LoVo (cell line): ENCODE results near the gene FBXL16.

Source experiments
- DNase-seq: peaks from one replicate; pipeline ENCODE4 v3.0.0-alpha.2; 2016; ENCODE audit warnings: low spot score

FBXL16 gene

DNA sequence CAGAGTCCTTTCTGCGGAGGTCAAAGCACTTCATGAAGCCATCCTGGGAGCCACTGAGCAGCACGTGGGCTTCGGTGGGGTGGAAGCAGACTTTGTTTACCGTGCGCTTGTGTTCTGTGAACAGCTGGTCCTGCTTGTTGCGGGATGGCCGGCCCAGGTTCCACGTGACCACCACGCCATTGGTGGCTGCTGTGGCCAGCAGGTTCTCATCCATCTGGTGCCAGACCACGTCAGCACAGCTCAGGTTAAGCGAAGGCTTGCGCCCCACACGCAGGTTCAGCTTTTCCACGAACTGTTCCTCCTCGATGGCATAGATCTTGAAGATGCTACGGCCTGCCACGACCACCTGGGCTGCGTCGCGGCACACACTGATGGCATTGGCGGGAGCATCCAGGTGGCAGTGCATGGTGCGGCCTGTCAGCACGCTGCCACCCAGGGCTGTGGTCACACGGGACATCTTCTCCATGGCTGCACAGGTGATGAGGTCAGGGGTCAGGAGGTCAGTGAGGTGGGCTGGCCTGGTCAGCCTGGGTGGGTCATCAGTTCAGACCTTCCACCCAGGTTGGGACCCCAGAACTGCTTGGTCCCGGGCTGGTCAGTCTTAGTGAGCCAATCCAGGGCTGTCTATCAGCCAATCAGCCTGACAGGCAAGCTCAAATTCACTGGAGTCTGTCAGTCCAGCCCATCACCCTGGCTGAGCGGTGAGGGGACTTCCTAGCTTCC is 16.3 kb downstream of the FBXL16 start:
- no peak for DNase-seq

DNA sequence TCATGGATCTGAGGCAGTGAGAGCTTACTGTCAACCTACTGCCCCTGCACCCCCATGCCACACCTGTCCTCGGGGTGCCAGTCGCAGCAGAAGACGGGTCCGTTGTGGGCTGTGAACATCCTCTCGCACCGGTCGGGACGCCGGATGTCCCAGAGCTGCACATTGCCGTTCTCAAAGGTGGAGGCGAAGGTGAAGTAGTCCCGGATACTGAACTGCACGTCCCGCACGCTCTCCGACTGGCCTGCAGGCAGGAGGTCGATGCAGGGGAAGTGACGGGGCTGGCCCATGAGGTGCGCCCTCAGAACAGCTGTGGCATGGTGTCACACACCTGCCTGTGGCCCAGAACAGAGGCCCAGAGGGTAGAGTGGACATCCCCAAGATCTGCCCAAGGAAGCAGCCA is 18.1 kb downstream of the FBXL16 start:
- DNase-seq, result no peak

DNA sequence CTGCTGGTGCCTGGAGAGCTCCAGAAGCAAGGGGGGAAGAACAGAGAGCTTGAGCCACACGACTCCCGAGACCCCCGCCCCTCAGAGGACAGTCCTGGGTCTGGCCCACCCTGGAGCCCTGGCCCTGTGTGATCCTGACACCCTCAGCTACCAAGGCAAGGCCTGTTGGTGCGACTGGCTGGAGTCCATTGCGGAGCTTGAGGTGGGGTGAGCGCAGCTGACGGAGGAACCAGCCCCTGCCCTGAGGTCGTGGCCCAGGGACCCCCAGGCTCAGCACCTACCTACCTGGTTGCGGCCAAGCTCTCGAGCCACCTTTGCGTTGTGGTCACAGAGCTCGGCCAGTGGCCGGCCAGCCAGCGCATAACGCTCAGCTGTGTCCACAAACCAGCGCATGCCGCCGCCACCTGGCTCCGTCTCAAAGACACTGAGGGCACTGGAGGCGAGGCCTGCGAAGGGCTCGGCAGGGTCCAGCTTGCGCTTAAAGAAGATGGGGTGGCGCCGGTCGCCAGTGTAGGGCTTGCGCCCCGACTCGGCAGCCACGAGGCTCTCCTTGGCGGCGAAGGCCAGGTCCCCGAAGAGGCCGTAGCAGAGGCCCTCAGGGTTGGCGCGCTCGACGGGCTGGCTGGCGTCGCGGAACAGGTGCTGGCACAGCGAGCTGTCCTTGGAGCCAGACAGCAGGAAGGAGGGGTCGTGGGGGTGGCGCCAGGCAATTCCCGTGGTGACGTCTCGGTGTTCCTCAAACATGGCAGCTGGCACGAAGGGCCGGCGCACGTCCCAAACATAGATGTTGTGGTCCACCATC is 18.9 kb downstream of the FBXL16 start:
- no peak for DNase-seq

DNA sequence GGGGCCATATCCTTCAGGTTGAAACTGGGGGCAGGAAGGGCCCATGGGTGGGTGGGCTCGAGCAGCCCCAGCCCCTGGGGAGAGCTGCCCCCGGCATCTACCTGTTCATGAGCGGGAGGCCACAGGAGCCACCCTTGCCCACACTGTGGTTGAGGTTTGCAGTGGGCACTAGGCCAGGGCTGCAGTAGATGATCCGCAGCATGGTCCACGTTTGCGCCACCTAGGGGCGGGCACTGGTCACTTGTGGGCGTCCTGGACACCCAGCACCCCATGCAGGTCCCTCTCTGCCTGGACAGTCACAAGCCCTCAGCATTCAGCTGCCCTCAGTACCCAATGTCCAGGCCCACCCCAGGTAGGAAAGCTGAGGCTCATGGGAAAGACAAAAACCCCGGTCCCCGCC is 19.6 kb downstream of the FBXL16 start:
- DNase-seq, result peak; percentile 49

DNA sequence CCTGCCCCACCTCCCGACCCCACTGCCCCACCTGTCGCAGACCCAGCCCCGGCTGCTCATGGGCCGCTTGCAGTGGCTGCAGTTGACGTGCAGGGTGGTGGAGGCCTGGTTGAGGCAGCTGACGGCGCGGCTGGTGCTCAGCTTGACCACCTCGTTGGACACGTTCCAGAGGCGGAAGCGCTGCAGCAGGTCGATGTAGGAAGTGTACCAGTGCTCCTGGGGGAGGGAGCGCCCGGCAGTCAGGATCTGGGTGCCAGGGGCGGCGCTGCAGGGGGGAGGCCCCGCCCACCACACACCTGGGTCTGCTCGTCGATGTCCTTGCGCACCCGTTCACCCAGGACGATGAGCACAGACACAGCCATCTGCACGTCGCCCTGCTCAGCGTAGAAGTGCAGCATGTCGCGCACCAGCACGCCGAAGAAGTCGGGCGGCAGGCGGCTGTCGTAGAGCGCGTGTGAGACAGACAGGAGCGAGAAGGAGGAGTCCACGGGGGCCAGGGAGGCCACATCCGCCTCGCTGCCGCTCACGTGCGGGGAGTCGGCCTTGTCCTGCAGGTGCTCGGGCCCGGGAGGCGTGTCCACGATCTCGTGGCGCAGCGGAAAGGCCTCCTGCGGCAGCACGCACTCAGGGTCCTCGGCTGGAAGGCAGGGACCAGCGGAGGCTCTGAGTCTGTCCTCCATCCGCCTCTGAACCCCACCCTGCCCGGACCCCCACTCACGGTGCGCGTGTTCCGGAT is 20.5 kb downstream of the FBXL16 start:
- DNase-seq, result no peak

DNA sequence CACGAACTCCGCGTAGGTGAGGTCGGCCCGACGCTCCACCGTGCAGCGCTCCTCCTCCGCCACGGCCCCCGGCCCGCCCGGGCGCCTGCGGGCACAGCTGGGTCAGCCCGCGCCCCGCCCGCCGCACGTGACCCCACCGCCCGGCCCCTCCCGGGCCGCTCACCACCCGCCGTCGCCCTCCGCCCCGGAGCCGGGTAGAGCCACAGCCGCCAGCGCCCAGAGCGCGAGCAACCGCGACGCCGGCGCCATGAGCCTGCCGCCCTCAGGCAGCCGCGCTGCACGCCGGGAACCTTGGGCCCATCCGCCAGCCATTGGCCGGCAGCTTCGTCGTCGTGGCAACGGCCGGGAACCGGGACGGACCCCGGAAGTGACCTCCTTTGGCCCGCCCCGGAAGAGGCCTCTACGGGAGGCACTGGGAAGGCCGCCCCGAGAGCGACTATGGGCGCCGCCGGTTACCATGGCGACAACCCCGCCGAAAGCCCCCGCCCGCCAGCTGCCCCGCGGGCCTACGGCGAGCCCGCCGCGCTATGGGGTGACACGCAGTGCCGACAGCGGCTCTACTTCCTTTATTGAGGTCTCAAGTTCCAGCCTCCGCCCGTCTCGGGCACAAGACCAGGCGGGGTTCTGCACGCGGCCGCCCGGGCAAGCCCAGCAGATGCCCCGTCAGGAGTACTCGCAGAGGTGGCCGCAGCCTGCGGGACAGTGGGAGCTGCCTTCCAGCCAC is 21.4 kb downstream of the FBXL16 start, which contains the start of gene JMJD8:
Gene JMJD8 (minus strand): TSS at position 264 of the 724 bp plus-strand sequence. CDS start 15 bp downstream, at position 249.
- peak; percentile 96 for DNase-seq

DNA sequence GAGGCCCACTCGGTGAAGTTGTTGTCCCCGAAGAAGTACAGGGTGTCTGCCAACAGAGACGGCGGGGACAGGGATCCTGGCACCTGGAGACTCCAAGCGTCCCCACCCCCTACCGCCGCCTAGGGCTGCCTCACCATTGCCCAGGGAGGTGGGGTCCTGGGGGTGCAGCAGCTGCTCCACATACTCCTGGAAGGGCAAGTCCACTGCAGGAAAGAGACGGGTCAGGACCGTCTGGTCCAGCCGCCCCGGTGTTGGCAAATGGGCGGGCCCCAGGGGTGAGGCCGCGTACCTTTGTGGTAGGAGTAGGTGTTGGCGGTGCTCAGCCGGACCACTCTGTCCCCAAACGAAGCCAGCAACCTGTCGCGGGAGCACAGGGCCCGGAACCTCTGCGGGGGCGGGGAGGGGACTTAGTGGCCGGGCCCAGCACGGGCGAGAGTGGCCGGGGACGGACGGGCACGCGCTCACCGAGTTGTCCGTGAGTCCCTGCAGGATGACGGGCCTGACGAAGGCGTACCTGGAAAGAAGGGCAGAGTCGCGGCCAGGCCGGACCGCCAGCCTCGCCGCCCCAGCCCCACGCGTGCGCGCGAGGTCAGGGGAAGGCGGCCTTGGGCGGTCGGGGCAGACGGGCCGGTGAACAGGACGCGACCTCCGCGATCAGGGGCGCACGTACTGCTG is 22.1 kb downstream of the FBXL16 start:
- DNase-seq, result no peak

DNA sequence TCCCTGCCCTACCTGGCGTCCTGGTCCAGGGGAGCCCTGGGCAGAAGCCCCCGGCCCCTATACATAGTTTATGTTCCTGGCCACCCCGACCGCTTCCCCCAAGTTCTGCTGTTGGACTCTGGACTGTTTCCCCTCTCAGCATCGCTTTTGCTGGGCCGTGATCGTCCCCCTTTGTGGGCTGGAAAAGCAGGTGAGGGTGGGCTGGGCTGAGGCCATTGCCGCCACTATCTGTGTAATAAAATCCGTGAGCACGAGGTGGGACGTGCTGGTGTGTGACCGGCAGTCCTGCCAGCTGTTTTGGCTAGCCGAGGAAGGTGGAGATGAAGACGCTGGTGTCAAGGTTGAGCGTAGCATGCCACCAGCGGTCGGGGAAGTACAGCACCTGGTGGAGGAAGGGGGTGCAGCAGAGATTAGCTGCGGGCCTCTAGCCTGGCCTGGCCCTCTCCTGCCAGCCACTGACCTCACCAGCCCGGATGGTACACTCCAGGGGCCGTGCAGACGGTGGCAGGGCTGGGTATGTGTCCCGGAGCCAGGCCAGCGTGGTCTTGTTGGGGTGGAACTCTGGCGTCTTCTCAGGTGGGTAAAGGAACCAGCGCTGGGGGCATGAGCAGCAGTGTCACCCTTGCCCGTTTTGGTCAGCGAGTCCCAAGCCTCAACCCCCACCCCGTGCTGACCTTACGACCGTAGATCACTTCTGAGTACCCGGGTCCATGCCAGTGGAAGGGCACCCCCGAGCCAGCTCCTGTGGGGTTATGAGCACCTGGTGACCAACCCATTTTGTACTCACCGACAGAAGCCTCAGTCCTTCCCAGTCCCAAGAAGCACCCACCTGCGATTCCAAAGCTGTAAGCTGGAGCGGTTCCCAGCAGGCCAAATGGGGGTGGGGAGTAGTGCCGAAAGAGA is 22.9 kb downstream of the FBXL16 start:
- no peak for DNase-seq

DNA sequence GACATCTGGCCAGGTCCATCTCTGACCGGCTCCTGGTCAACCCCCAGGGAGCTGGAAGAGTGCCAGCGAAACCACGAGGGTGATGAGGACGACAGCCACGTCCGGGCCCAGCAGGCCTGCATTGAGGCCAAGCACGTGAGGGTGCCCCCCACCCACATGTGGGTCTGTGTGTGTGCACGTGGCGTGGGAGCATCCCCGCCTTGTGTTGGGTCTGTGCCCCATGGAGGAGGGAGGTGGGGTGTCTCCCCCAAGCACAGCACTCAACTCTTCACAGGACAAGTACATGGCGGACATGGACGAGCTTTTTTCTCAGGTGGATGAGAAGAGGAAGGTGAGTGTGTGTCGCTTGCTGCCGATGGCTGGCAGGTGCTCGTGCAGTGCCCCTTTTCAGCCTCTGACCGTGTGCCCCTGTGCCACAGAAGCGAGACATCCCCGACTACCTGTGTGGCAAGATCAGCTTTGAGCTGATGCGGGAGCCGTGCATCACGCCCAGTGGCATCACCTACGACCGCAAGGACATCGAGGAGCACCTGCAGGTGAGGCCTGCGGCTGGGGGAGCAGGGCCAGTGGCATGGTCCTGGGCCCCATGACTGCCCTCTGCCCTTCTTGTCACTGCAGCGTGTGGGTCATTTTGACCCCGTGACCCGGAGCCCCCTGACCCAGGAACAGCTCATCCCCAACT is 23.7 kb downstream of the FBXL16 start:
- DNase-seq, result no peak

DNA sequence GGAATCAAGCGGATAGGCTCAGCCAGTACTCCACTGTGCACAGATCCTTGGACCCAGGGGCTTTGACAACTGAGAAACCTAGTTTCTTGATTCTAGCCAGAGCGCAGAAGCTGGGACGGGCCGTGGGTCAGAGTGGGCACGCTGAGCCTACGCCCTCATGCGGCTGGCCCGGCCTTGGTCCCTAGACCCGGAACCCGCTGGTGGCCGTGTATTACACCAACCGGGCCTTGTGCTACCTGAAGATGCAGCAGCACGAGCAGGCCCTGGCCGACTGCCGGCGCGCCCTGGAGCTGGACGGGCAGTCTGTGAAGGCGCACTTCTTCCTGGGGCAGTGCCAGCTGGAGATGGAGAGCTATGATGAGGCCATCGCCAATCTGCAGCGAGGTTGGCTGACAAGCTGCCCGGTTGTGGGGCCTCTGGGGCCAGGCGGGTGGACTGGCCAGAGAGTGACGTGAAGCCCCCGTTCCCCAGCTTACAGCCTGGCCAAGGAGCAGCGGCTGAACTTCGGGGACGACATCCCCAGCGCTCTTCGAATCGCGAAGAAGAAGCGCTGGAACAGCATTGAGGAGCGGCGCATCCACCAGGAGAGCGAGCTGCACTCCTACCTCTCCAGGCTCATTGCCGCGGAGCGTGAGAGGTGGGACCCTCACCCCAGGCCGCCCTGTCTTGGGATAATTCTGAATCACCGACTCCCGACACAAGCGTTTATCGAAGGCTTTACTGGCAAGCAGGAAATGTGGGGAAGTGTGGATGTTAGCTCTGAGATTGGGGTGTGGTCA is 24.4 kb downstream of the FBXL16 start:
- DNase-seq, result peak; percentile 19

DNA sequence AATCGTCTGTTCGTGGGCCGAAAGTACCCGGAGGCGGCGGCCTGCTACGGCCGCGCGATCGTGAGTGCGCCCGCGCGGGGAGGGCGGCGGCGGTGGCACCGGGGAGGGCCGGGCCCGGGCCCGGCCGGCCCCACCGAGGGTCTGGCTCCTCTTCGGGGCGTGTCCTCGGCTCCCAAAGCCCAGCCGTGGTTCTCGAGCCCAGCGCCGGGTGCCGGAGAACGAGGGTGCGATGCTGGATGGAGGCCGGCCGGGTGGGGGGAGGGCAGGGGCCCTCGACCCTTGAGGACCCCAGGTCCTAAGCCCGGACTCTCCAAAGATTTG is 25.0 kb downstream of the FBXL16 start:
- no peak for DNase-seq

DNA sequence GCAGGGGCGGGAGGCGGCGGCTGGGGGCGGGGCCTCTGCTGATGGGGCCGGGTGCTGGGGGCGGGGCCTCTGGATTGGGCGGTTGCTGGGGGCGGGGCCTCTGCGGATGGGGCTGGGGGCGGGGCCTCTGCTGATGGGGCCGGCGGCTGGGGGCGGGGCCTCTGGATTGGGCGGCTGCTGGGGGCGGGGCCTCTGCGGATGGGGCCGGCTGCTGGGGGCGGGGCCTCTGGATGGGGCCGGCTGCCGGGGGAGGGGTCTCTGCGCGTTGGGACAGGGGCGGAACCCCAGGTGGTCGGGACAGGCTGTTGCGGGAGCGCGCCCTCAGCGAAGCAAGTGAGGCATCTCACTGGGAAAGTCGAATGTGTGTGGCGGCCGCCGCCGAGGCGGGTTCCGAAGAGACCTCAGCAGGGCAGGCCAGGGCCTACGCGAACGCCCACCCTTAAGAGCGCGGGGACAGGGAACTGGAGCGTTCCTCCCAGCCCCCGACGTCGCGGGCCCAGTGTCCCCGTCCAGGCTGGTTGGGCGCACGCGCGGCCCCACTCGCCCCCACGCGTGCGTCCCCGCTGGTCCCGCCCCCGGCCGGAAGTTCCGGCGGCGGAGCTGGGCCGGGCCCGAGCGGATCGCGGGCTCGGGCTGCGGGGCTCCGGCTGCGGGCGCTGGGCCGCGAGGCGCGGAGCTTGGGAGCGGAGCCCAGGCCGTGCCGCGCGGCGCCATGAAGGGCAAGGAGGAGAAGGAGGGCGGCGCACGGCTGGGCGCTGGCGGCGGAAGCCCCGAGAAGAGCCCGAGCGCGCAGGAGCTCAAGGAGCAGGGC is 25.6 kb downstream of the FBXL16 start, which contains the start of gene STUB1:
Gene STUB1 (plus strand): TSS at position 597 of the 811 bp plus-strand sequence. CDS start 116 bp downstream, at position 713.
- peak; percentile 84 for DNase-seq

DNA sequence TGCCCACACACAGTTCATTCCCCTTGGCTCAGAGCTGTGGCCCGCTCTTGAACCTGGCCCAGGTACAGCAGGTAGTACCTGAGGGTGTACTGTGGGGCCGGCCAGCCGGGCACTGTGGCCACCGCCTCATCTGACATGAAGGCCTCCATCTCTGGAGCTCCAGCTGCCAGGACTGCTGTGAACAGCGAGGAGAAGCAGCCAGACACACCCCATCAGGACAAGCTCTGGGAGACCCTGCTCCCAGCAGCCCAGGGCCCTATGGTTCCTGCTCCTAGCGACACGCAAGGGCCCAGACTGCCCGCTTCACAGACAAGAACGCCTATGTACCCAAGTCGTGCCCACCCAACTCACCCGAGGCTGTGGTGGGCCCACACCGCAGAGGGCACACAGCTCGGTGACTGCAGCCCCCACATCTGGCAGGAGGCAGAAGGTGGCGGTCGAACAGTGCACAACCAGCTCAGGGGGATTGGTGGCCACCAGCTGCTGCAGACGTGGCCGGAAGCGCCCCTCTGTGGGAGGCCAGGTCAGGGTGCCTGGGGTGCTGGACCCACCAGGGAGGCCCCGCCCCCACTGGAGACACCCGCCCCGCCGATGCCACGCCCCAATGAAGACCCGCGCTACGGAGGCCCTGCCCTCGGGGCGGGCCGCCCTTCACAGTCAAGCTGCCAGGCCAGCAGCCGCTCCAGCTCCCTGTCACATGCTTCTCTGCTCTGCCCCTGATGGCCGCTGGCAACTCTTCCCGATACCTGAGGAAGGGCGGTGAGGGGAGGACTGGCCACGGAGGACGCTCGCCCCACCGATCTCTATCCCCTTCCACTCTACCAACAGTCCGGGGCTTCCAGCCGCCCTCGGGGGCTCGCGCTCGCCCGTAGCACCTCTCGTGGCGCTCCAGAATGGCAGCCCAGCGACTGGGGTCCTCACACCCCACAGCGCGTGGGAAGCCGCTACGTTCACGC is 26.5 kb downstream of the FBXL16 start:
- DNase-seq, result peak; percentile 31

DNA sequence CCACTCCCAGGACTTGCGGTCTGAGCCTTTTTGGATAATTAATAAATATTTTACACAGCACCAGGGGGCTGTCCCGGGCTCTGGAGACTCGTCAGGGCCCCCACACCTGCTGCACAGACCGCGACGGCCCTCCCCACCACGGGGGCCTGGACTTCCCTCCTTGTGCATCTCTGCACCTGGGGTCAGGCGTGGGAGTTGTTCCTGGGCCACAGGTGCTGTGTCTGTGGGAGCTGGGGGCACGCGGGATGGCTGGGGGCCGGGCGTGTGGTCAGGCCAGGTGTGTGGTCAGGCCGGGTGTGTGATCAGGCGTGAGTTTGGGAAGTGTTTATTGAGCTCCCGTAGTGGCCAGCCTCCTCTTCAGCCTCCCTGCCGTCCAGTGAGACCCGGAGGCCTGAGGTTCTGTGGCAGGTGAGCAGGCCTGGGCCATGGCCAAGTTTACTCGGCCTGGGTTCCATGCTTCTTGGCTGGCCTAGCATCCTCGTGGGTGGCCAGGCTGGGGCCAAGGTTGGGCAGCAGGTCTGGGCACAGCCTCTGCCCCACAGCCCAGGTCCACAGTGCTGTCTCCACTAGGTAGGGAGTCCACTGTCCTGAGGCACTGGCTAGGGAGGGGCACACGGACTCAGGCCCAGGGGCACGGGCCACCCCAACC is 27.3 kb downstream of the FBXL16 start:
- no peak for DNase-seq

DNA sequence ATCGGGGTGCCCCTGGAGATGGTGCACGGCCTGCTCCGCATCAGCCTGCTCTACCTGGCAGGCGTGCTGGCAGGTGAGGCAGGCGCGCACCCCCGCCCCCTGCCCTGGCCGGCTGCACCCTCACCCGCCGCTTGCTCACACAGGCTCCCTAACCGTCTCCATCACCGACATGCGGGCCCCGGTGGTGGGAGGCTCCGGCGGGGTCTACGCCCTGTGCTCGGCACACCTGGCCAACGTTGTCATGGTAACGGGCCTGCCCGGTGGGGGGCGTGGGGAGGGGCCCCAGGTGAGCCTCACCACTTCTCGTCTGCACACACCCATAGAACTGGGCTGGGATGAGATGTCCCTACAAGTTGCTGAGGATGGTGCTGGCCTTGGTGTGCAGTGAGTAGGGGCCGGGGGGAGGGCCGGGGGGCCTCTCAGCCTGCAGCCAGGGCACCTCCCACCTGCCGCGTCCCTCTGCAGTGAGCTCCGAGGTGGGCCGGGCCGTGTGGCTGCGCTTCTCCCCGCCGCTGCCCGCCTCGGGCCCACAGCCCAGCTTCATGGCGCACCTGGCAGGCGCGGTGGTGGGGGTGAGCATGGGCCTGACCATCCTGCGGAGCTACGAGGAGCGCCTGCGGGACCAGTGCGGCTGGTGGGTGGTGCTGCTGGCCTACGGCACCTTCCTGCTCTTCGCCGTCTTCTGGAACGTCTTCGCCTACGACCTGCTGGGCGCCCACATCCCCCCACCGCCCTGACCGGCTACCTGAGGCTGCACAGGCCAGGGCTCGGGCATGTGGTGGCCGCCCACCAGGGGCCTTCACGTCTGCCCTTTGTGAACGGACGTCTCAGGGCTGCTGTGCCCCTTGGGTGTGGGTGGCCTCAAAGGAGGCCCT is 28.0 kb downstream of the FBXL16 start:
- DNase-seq, result no peak
